GM12875 (cell line): ENCODE results near the gene TTC23.

Experiments used
- H3K4me3 ChIP-seq: one replicate; pipeline ENCODE4 v1.5.1; 2011; ENCODE audit warnings: low read depth, low read length, control low read depth
- CTCF ChIP-seq: IDR thresholded peaks from 2 replicates; pipeline ENCODE4 v1.5.1; 2011; ENCODE audit warnings: low read depth, mild to moderate bottlenecking, control low read depth, inconsistent platforms, low read length, moderate library complexity, borderline replicate concordance; ENCODE audit not compliant: insufficient read depth

TTC23 gene

DNA sequence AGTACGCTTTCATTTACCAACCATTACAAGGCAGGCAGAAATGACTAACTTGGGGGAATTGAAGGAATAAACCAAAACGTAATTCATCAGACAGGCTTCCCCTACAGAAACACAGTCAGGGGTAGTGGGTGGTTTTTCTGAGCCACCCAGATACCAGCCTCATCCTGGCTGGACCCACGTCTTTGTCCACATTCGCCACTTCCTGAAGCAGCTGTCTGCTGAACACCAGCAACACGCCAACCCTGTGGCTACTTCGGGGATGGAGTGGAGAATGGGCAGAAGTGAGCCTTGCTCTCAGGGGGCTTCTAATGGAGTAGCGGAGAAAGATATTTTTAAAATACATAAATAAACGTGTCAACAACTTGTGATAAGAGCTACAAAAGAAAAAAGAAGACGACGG is 104.4 kb downstream of the TTC23 start:
- H3K4me3 ChIP-seq: no peak overlapping the region
- TF ChIP-seq CTCF: no peak

GRCh38 chr15:99143655-99144610 is 105.4 kb downstream of the TTC23 start:
- TF ChIP-seq CTCF: no peak
- no peak overlapping the region for H3K4me3 ChIP-seq

DNA sequence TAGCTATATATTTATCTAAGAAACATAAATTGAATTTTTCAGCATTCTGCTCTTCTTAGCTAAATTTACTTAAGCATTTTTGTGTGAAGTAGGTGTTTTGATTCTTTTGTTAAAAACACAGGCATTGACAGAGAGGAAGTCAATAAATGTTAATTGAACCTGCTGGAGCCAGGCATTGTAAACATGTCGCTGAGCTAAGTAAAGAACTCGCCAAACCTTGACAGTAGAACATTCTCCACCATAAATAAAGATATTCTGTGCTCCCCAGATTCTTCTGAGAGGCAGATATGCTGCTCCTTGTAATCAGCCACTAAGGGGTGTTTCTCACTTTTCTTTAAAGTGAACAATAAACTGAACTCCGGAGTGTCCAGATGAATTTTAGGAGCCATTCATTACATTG is 106.1 kb downstream of the TTC23 start:
- no peak overlapping the region for H3K4me3 ChIP-seq
- no peak for TF ChIP-seq CTCF

DNA sequence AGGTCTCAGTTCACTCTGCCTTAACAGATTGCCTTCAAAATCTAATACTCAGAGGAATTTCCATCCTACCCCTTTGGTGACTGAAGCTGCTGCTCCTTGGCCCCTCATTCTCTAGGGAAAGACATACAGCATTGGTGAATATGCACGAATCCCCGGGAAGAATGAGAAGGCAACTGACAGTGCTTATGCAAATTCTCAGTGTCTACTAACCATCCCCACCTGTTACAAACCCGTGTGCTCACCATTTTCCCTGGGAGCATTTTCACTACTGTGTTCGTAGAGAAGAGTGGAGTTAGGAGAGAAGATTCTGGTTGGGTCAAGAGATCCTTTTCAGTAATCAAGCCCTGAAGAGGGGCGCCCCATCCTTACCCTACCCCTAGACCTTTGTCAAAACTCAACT is 106.8 kb downstream of the TTC23 start:
- TF ChIP-seq CTCF: no peak
- H3K4me3 ChIP-seq: no peak overlapping the region

GRCh38 chr15:99141943-99142342 is 107.4 kb downstream of the TTC23 start:
- no peak for TF ChIP-seq CTCF
- H3K4me3 ChIP-seq: no peak overlapping the region

DNA sequence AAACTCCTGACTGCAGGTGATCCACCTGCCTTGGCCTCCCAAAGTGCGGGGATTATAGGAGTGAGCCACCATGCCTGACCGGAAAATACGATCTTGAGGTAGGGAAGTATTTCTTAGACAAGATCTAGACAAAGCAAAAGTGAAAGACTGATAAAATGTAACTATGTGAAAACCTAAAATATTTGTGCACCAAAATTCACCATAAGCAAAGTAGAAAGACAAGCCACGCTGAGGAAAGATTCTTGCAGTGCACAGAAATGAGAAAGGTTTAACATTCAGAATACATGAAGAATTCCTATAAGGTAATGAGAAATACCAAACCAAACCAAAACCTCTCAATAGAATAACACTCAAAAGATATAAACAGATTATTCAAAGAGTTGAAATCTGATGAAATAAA is 108.8 kb downstream of the TTC23 start:
- no peak overlapping the region for H3K4me3 ChIP-seq
- no peak for TF ChIP-seq CTCF

DNA sequence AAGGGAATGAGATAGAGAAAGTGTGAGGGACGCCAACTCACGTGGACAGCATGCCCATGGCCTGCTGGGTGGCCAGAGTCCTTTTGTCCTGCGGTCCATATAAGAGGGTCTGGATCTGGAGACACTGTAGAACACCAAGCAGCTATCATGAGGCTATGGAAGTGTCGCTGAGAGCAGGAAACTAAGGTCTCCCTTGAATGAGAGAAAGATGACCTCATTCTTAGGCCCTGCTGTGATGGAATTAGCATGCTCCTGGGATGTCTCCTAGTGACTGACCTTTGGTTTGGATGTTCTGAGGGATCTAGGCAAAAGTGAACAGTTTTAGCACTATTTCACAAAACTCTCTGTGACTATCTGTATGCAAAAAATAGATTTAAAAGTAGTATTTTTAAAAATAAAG is 110.1 kb downstream of the TTC23 start:
- no peak for TF ChIP-seq CTCF
- H3K4me3 ChIP-seq: no peak overlapping the region
